ENCODE measurements around the gene GPRIN3.

DNA sequence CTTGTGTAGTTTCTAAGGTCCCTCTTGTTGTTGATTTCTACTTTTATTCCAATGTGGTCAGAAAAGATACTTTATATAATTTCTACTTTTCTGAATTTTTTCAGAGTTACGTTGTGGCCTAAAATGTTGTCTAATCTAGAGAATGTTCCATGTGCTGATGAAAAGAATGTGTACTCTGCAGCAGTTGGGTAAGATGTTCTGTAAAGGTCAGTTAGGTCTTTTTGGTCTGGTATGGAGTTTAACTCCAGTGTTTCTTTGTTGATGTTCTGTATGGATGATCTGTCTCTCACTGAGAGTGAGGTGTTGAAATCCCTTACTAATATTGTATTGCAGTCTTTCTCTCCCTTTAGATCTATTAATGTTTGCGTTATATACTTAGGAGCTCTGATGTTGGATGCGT lies 37.0 kb upstream of the GPRIN3 start:
- TF ChIP-seq, protein P1, sequence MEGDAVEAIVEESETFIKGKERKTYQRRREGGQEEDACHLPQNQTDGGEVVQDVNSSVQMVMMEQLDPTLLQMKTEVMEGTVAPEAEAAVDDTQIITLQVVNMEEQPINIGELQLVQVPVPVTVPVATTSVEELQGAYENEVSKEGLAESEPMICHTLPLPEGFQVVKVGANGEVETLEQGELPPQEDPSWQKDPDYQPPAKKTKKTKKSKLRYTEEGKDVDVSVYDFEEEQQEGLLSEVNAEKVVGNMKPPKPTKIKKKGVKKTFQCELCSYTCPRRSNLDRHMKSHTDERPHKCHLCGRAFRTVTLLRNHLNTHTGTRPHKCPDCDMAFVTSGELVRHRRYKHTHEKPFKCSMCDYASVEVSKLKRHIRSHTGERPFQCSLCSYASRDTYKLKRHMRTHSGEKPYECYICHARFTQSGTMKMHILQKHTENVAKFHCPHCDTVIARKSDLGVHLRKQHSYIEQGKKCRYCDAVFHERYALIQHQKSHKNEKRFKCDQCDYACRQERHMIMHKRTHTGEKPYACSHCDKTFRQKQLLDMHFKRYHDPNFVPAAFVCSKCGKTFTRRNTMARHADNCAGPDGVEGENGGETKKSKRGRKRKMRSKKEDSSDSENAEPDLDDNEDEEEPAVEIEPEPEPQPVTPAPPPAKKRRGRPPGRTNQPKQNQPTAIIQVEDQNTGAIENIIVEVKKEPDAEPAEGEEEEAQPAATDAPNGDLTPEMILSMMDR (IDR thresholded peaks at IDR 0.05): no peak
- TF ChIP-seq EP300 (IDR thresholded peaks at IDR 0.05) (no peak), POLR2A (IDR thresholded peaks at IDR 0.05) (no peak), POLR2AphosphoS5 (IDR thresholded peaks at IDR 0.05) (no peak)
